H1 (cell line): ENCODE data around the gene PC. TPM values are rescaled to one million over a fixed set of nuclear protein-coding genes. Genes with fewer than 3 reads are reported as not detected.

Experiments
- CTCF ChIA-PET: fragments of 300-600 bp; sonication (Branson Sonifier 250); formaldehyde crosslinking; loops from one replicate; lab custom pipeline; 2021; ENCODE audit not compliant: partially characterized antibody; lab: Charles Lee
- POLR2A ChIA-PET: fragments of 300-600 bp; sonication (Branson Sonifier 250); formaldehyde crosslinking; loops from one replicate; lab custom pipeline; 2021; ENCODE audit warnings: inconsistent platforms; ENCODE audit not compliant: partially characterized antibody; lab: Charles Lee
- DNase-seq, 2 experiments: peaks; one replicate each; pipeline versions ENCODE4 v3.0.0 to v3.0.0-alpha.2; 2010 to 2022; ENCODE audit warnings: low spot score in 2 of 2, low read depth in 1 of 2, mixed read lengths in 1 of 2
- FAIRE-seq: peaks from 2 replicates; lab custom pipeline; 2011; peaks lifted over from hg19 to GRCh38; lab: Jason Lieb, UNC
- H2AFZ ChIP-seq: 2 replicates; pipeline ENCODE4 v1.8.1; 2012; ENCODE audit warnings: low read length, inconsistent platforms
- H2AK5ac ChIP-seq: 2 replicates; pipeline ENCODE4 v1.6.1; 2013; ENCODE audit warnings: low read depth, low read length
- H2BK120ac ChIP-seq: replicated peaks from 2 replicates; pipeline ENCODE3; 2013; ENCODE audit warnings: low read depth, low read length, inconsistent platforms
- H2BK12ac ChIP-seq: 2 replicates; pipeline ENCODE4 v1.6.1; 2013; ENCODE audit warnings: low read depth, low read length
- H2BK15ac ChIP-seq: 2 replicates; pipeline ENCODE4 v1.6.1; 2013; ENCODE audit warnings: low read length
- H2BK20ac ChIP-seq: 2 replicates; pipeline ENCODE4 v1.6.1; 2013; ENCODE audit warnings: low read length
- H2BK5ac ChIP-seq: 2 replicates; pipeline ENCODE4 v1.6.1; 2013; ENCODE audit warnings: low read depth, low read length
- H3K14ac ChIP-seq: 2 replicates; pipeline ENCODE4 v1.6.1; 2013; ENCODE audit warnings: inconsistent platforms; ENCODE audit not compliant: insufficient read length
- H3K18ac ChIP-seq: 2 replicates; pipeline ENCODE4 v1.6.1; 2013; ENCODE audit warnings: low read length; ENCODE audit errors: extremely low read depth
- H3K23ac ChIP-seq: 2 replicates; pipeline ENCODE4 v1.6.1; 2013; ENCODE audit warnings: inconsistent platforms; ENCODE audit not compliant: insufficient read length
- H3K23me2 ChIP-seq: 2 replicates; pipeline ENCODE4 v1.6.1; 2013; ENCODE audit warnings: low read depth, low read length
- H3K27ac ChIP-seq: 2 replicates; pipeline ENCODE4 v1.6.1; 2011; ENCODE audit warnings: low read depth, low read length, inconsistent platforms
- H3K27me3 ChIP-seq, 4 experiments: replicated peaks in 1 of 4; 1 replicate in 1 of 4; 2 replicates in 3 of 4; pipeline versions ENCODE4 v1.6.1 to v1.8.1; 2011 to 2013; ENCODE audit warnings: low read length in 3 of 4, mild to moderate bottlenecking in 3 of 4, inconsistent platforms in 2 of 4, mixed read lengths in 2 of 4, moderate library complexity in 1 of 4; ENCODE audit not compliant: control insufficient read depth in 3 of 4, insufficient read depth in 3 of 4; ENCODE audit errors: extremely low read depth in 1 of 4
- H3K36me3 ChIP-seq, 4 experiments: 2 replicates each; pipeline versions ENCODE4 v1.6.1 to v1.8.1; 2011 to 2013; ENCODE audit warnings: mild to moderate bottlenecking in 4 of 4, low read length in 3 of 4, moderate library complexity in 2 of 4, control low read depth in 1 of 4, inconsistent platforms in 1 of 4; ENCODE audit not compliant: insufficient read depth in 4 of 4, control insufficient read depth in 2 of 4
- H3K4ac ChIP-seq: replicated peaks from 2 replicates; pipeline ENCODE3; 2013; ENCODE audit warnings: low read length, low read depth, mixed read lengths, inconsistent platforms; ENCODE audit not compliant: insufficient read length
- H3K4me1 ChIP-seq, 4 experiments: replicated peaks in 1 of 4; 1 replicate in 1 of 4; 2 replicates in 3 of 4; pipeline versions ENCODE4 v1.6.1 to v1.8.1; 2011 to 2013; ENCODE audit warnings: low read length in 3 of 4, inconsistent platforms in 2 of 4, mixed read lengths in 1 of 4; ENCODE audit not compliant: insufficient read depth in 4 of 4, control insufficient read depth in 3 of 4
- H3K4me2 ChIP-seq, 2 experiments: 2 replicates each; pipeline versions ENCODE4 v1.6.1 to v1.8.1; 2011 to 2013; ENCODE audit warnings: low read depth in 2 of 2, low read length in 2 of 2, control low read depth in 1 of 2, inconsistent platforms in 1 of 2, mild to moderate bottlenecking in 1 of 2; ENCODE audit not compliant: insufficient read depth in 1 of 2
- H3K4me3 ChIP-seq, 4 experiments: fragments of 200-600, 300-600 bp in 1 of 4; sonication (generic), shearing (Covaris generic), sonication (Bioruptor Twin) in 1 of 4; 2 replicates each; pipeline versions ENCODE4 v1.5.1 to v1.8.1; 2011 to 2016; ENCODE audit warnings: low read length in 4 of 4, low read depth in 3 of 4, control low read depth in 2 of 4, inconsistent platforms in 2 of 4, mild to moderate bottlenecking in 2 of 4, mixed read lengths in 1 of 4, moderate library complexity in 1 of 4; ENCODE audit not compliant: insufficient read depth in 2 of 4; ENCODE audit errors: extremely low read depth in 1 of 4
- H3K56ac ChIP-seq: replicated peaks from 2 replicates; pipeline ENCODE3; 2013; ENCODE audit warnings: low read depth, mild to moderate bottlenecking, mixed read lengths, low read length, inconsistent platforms; ENCODE audit not compliant: insufficient read length
- H3K79me1 ChIP-seq: 2 replicates; pipeline ENCODE4 v1.6.1; 2013; ENCODE audit warnings: low read depth, low read length, control low read depth
- H3K79me2 ChIP-seq, 2 experiments: 2 replicates each; pipeline versions ENCODE4 v1.6.1 to v1.8.1; 2012 to 2013; ENCODE audit warnings: low read length in 2 of 2, mild to moderate bottlenecking in 2 of 2, inconsistent platforms in 1 of 2; ENCODE audit not compliant: insufficient read depth in 2 of 2, control insufficient read depth in 1 of 2
- H3K9ac ChIP-seq, 4 experiments: replicated peaks in 1 of 4; 1 replicate in 1 of 4; 2 replicates in 3 of 4; pipeline versions ENCODE4 v1.6.1 to v1.8.1; 2011 to 2013; ENCODE audit warnings: low read depth in 3 of 4, low read length in 3 of 4, control low read depth in 2 of 4, mild to moderate bottlenecking in 2 of 4, moderate library complexity in 2 of 4, inconsistent platforms in 1 of 4; ENCODE audit errors: extremely low read depth in 1 of 4
- H3K9me3 ChIP-seq, 2 experiments: 2 replicates each; pipeline versions ENCODE4 v1.6.1 to v1.8.1; 2012 to 2013; ENCODE audit warnings: mild to moderate bottlenecking in 2 of 2, moderate library complexity in 2 of 2, control low read depth in 1 of 2, inconsistent platforms in 1 of 2, low read depth in 1 of 2, low read length in 1 of 2, mixed read lengths in 1 of 2; ENCODE audit not compliant: insufficient read depth in 2 of 2
- H4K20me1 ChIP-seq, 2 experiments: replicated peaks in 1 of 2; 2 replicates each; pipeline versions ENCODE3 to v1.8.1; 2011 to 2013; ENCODE audit warnings: inconsistent platforms in 2 of 2, low read length in 2 of 2, mild to moderate bottlenecking in 1 of 2; ENCODE audit not compliant: insufficient read depth in 2 of 2, control insufficient read depth in 1 of 2
- H4K5ac ChIP-seq: 2 replicates; pipeline ENCODE4 v1.6.1; 2013; ENCODE audit warnings: low read length, low read depth, mixed read lengths, inconsistent platforms; ENCODE audit not compliant: insufficient read length
- H4K8ac ChIP-seq: 2 replicates; pipeline ENCODE4 v1.8.0; 2013; ENCODE audit warnings: mild to moderate bottlenecking, moderate library complexity, low read length, inconsistent platforms; ENCODE audit not compliant: insufficient read depth; ENCODE audit errors: extremely low read depth
- H4K91ac ChIP-seq: replicated peaks from 2 replicates; pipeline ENCODE3; 2013; ENCODE audit warnings: low read length, mixed read lengths, inconsistent platforms; ENCODE audit not compliant: insufficient read length
- CHD2 ChIP-seq: IDR thresholded peaks from 2 replicates; pipeline ENCODE4 v1.6.1; 2012; ENCODE audit warnings: low read length, improper control_type of control experiment
- RXRA ChIP-seq: IDR thresholded peaks from 2 replicates; pipeline ENCODE4 v1.6.1; 2011; ENCODE audit warnings: low read depth, mild to moderate bottlenecking, low read length, moderate library complexity; ENCODE audit not compliant: insufficient read depth
- YY1 ChIP-seq: IDR thresholded peaks from 2 replicates; pipeline ENCODE4 v1.6.1; 2011; ENCODE audit warnings: low read depth, mild to moderate bottlenecking, low read length
- WGBS, 2 experiments: shearing (Covaris generic) in 1 of 2; methylation state at CpG; one replicate each; pipeline versions ENCODE4 v1.1.6 to v1.1.7; 2013 to 2015; ENCODE audit warnings: low lambda C conversion rate in 2 of 2, mixed read lengths in 2 of 2, inconsistent platforms in 1 of 2, low coverage in 1 of 2, missing lambda C conversion rate in 1 of 2; ENCODE audit not compliant: insufficient replicate concordance in 2 of 2, insufficient coverage in 1 of 2, insufficient read length in 1 of 2; ENCODE audit errors: extremely low coverage in 1 of 2, missing lambda C conversion rate in 1 of 2; 5-methylcytosine and 5-hydroxymethylcytosine counted together
- polyA plus RNA-seq, 7 experiments: library from polyadenylated mRNA; depleted of rRNA in 3 of 7; stranded (reverse) in 5 of 7; unstranded in 2 of 7; fragments of >200 nt in 5 of 7; fragments of 200-250 nt in 2 of 7; gene quantifications; 1 replicate in 5 of 7; 2 replicates in 1 of 7; 4 replicates in 1 of 7; pipeline versions ENCODE4 v1.2.1 to v1.2.3, GENCODE V29; 2011 to 2013; ENCODE audit warnings: missing spikeins in 2 of 7, mixed read lengths in 2 of 7
- total RNA-seq: library from RNA; stranded (reverse); fragmentation: NEBNext Ultra II Directional; extraction: Animal tissue kit (Norgen Biotek cat#: 25700); gene quantifications from 2 replicates; pipeline ENCODE4 v1.2.1, GENCODE V29; 2021
- TF ChIP-seq, protein P1 (sequence below): IDR thresholded peaks from 2 replicates; pipeline ENCODE4 v1.6.1; 2012; ENCODE audit warnings: inconsistent platforms

PC gene
- total and polyA plus RNA-seq, 2 of the 8 experiments (the other 6 are each of a cell fraction or from before 2014, with no cell fraction given) = 11.5 to 27.5 TPM

- H3K36me3 ChIP-seq = peaks cover 0 to 18% (median 1%) of the 10 kb centered on the region in 4 experiments; a peak in 4 of 8 replicates
- CTCF ChIA-PET = interaction anchor here (1.0 to 2.0 kb wide), 6 partner anchors 9 to 197 kb away, joined by 3 to 9 read pairs (median 4); partner anchors contain the start of gene C11orf86
- 93% methylated on average over 48 of the region's 62 CpGs; no CpG with 5 or more reads in 1 of the 2 experiments for WGBS, 2 experiments
- TF ChIP-seq CHD2 (no peak), RXRA (no peak), YY1 (no peak)
- TF ChIP-seq, protein P1, sequence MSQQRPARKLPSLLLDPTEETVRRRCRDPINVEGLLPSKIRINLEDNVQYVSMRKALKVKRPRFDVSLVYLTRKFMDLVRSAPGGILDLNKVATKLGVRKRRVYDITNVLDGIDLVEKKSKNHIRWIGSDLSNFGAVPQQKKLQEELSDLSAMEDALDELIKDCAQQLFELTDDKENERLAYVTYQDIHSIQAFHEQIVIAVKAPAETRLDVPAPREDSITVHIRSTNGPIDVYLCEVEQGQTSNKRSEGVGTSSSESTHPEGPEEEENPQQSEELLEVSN = no peak
Measured at GRCh38 chr11:66858186-66858938, 99.8 kb downstream of the PC start.

More at GRCh38 chr11:66858186-66858938, 99.8 kb downstream of the PC start:
- Histone ChIP-seq H3K4me1 (peaks cover 5 to 20% (median 9%) of the 10 kb centered on the region in 4 experiments), H4K8ac (peak overlapping the region; percentile 47), H4K91ac (no peak overlapping the region), H3K4me2 (peak overlapping the region; percentile 92 to 98; a peak in 2 of 4 replicates), H3K9me3 (no peaks in the 10 kb centered on the region), H3K27me3 (no peaks in the 10 kb centered on the region), H2BK5ac (no peak overlapping the region), H3K56ac (no peak overlapping the region), H4K20me1 (peaks cover 2 to 4% of the 10 kb centered on the region in 2 experiments), H2BK12ac (no peak overlapping the region), H2AK5ac (no peak overlapping the region), H3K23ac (no peak overlapping the region), H3K23me2 (peaks cover 8% of the 10 kb centered on the region), H3K79me2 (no peaks in the 10 kb centered on the region), H3K18ac (no peak overlapping the region), H2BK20ac (no peak overlapping the region), H3K4ac (peak overlapping the region; percentile 53), H2BK120ac (no peak overlapping the region), H2AFZ (no peak overlapping the region), H3K4me3 (no peak overlapping the region), H3K79me1 (no peaks in the 10 kb centered on the region), H4K5ac (peak overlapping the region; percentile 36), H3K14ac (no peak overlapping the region), H3K27ac (no peak overlapping the region), H2BK15ac (no peak overlapping the region), H3K9ac (no peak overlapping the region)
- POLR2A ChIA-PET = interaction anchor here (0.7 to 2.3 kb wide), 10 partner anchors 9 to 169 kb away, joined by 3 to 18 read pairs (median 5); partner anchors contain the start of gene RCE1
- DNase-seq (no peak), FAIRE-seq (no peak)
